Trophoblast cell (in vitro differentiated cells and primary cell): Measurements from ENCODE around the gene PANK2.
A peak's percentile ranks its signal among the peaks of the same experiment; 100 is the strongest.

Experiments
- DNase-seq, 2 donors: peaks; one replicate each; pipeline ENCODE4 v3.0.0-alpha.2; 2016
- H2AFZ ChIP-seq: 2 replicates; pipeline ENCODE4 v1.6.1; 2013; ENCODE audit warnings: low read length, moderate library complexity, mild to moderate bottlenecking; ENCODE audit not compliant: insufficient read depth, poor library complexity
- H2AK5ac ChIP-seq: 2 replicates; pipeline ENCODE4 v1.6.1; 2013; ENCODE audit warnings: mild to moderate bottlenecking, low read length
- H2BK120ac ChIP-seq: 2 replicates; pipeline ENCODE4 v1.6.1; 2013; ENCODE audit warnings: low read length, mild to moderate bottlenecking, moderate library complexity; ENCODE audit not compliant: insufficient read depth, poor library complexity
- H2BK12ac ChIP-seq: 2 replicates; pipeline ENCODE4 v1.6.1; 2013; ENCODE audit warnings: mild to moderate bottlenecking, low read length, moderate library complexity
- H2BK5ac ChIP-seq: 2 replicates; pipeline ENCODE4 v1.6.1; 2013; ENCODE audit warnings: low read length, low read depth, moderate library complexity, mild to moderate bottlenecking; ENCODE audit not compliant: poor library complexity
- H3K14ac ChIP-seq: 2 replicates; pipeline ENCODE4 v1.6.1; 2013; ENCODE audit warnings: mild to moderate bottlenecking, low read length
- H3K18ac ChIP-seq: 2 replicates; pipeline ENCODE4 v1.6.1; 2013; ENCODE audit warnings: mild to moderate bottlenecking, low read length
- H3K23ac ChIP-seq: 2 replicates; pipeline ENCODE4 v1.6.1; 2013; ENCODE audit warnings: low read length
- H3K27ac ChIP-seq: 2 replicates; pipeline ENCODE4 v1.5.1; 2013; ENCODE audit warnings: low read depth, mild to moderate bottlenecking, inconsistent platforms, low read length, moderate library complexity
- H3K27me3 ChIP-seq: 2 replicates; pipeline ENCODE4 v1.6.1; 2013; ENCODE audit warnings: inconsistent platforms, mild to moderate bottlenecking, low read length, moderate library complexity; ENCODE audit not compliant: insufficient read depth
- H3K36me3 ChIP-seq, 2 experiments: 1 replicate in 1 of 2; 2 replicates in 1 of 2; pipeline ENCODE4 v1.6.1; 2013; ENCODE audit warnings: low read length in 2 of 2, mild to moderate bottlenecking in 2 of 2, moderate library complexity in 1 of 2; ENCODE audit not compliant: insufficient read depth in 2 of 2, control insufficient read depth in 1 of 2
- H3K4ac ChIP-seq: 2 replicates; pipeline ENCODE4 v1.6.1; 2013; ENCODE audit warnings: low read depth, mild to moderate bottlenecking, low read length, moderate library complexity
- H3K4me1 ChIP-seq, 2 experiments: 1 replicate in 1 of 2; 2 replicates in 1 of 2; pipeline ENCODE4 v1.6.1; 2013; ENCODE audit warnings: low read length in 2 of 2, mild to moderate bottlenecking in 2 of 2, moderate library complexity in 1 of 2; ENCODE audit not compliant: insufficient read depth in 2 of 2, control insufficient read depth in 1 of 2
- H3K4me2 ChIP-seq: 2 replicates; pipeline ENCODE4 v1.6.1; 2013; ENCODE audit warnings: inconsistent platforms, mild to moderate bottlenecking, low read length, moderate library complexity
- H3K4me3 ChIP-seq: 2 replicates; pipeline ENCODE4 v1.5.1; 2013; ENCODE audit warnings: mild to moderate bottlenecking, low read depth, low read length, inconsistent platforms
- H3K79me1 ChIP-seq: one replicate; pipeline ENCODE4 v1.6.1; 2013; ENCODE audit warnings: low read length
- H3K79me2 ChIP-seq: 2 replicates; pipeline ENCODE4 v1.6.1; 2013; ENCODE audit warnings: low read length, mild to moderate bottlenecking; ENCODE audit not compliant: control insufficient read depth, insufficient read depth, poor library complexity
- H3K9ac ChIP-seq: 2 replicates; pipeline ENCODE4 v1.6.1; 2013; ENCODE audit warnings: mild to moderate bottlenecking, low read length
- H3K9me3 ChIP-seq: 2 replicates; pipeline ENCODE4 v1.6.1; 2013; ENCODE audit warnings: low read depth, mild to moderate bottlenecking, control low read depth, inconsistent platforms, low read length; ENCODE audit not compliant: insufficient read depth
- H4K12ac ChIP-seq: 2 replicates; pipeline ENCODE4 v1.6.1; 2013; ENCODE audit warnings: low read depth, mild to moderate bottlenecking, low read length, moderate library complexity
- H4K8ac ChIP-seq: 2 replicates; pipeline ENCODE4 v1.6.1; 2013; ENCODE audit warnings: low read depth, mild to moderate bottlenecking, low read length, moderate library complexity
- H4K91ac ChIP-seq: one replicate; pipeline ENCODE4 v1.6.1; 2013; ENCODE audit warnings: low read depth, mild to moderate bottlenecking, low read length, moderate library complexity
- WGBS: extraction: QIAGEN DNeasy Blood & Tissue Kit; methylation state at CpG from one replicate; pipeline ENCODE4 v1.1.7; 2013; ENCODE audit warnings: missing lambda C conversion rate; ENCODE audit not compliant: insufficient read length, insufficient coverage; ENCODE audit errors: extremely low coverage; 5-methylcytosine and 5-hydroxymethylcytosine counted together

PANK2 gene

GRCh38 chr20:3848565-3848964 lies 40.6 kb upstream of the PANK2 start:
- no peak for DNase-seq

DNA sequence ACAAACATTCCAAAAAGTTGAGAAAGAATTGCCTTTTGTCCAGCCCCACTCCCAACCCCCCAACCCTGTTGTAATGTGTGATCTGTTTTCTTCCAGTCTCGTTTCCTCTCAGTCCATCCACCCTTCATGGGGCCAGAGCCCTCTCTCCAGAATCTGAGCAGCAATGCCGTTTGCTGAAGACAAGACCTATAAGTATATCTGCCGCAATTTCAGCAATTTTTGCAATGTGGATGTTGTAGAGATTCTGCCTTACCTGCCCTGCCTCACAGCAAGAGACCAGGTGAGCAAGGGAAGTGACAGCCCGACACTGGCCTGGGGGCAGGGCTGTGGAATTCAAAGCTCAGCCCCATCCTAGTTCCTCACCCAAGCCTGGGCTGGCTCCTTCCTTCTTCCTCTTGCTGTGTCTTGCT lies 34.7 kb upstream of the PANK2 start:
- H3K14ac ChIP-seq = no peak overlapping the region
- no peak overlapping the region for H4K91ac ChIP-seq
- H3K9ac ChIP-seq = no peak overlapping the region
- no peaks in the 10 kb centered on the region for H3K27me3 ChIP-seq
- no peak overlapping the region for H3K4ac ChIP-seq
- H3K79me1 ChIP-seq = no peaks in the 10 kb centered on the region
- H2BK120ac ChIP-seq = no peak overlapping the region
- H4K12ac ChIP-seq = no peak overlapping the region
- no peak overlapping the region for H3K23ac ChIP-seq
- peaks cover 0 to 5% of the 10 kb centered on the region in 2 experiments for H3K4me1 ChIP-seq
- no peak overlapping the region for H2BK5ac ChIP-seq
- H4K8ac ChIP-seq = no peak overlapping the region
- H2AK5ac ChIP-seq = no peak overlapping the region
- no peak overlapping the region for H3K18ac ChIP-seq
- H3K9me3 ChIP-seq = no peaks in the 10 kb centered on the region
- no peak overlapping the region for H3K4me2 ChIP-seq
- H3K4me3 ChIP-seq = no peak overlapping the region
- no peaks in the 10 kb centered on the region for H3K79me2 ChIP-seq
- peaks cover 27 to 34% of the 10 kb centered on the region in 2 experiments for H3K36me3 ChIP-seq
- no peak overlapping the region for H2BK12ac ChIP-seq
- H3K27ac ChIP-seq = peak overlapping the region; percentile 11
- no peak overlapping the region for H2AFZ ChIP-seq
- peak; percentile 95 to 98 for DNase-seq
- WGBS = no CpG with 5 or more reads among the region's 4 CpGs

More at GRCh38 chr20:3848565-3848964, 40.6 kb upstream of the PANK2 start:
- H3K27ac ChIP-seq = no peak overlapping the region
- H4K8ac ChIP-seq = no peak overlapping the region
- WGBS = no CpG with 5 or more reads among the region's 1 CpG
- H3K79me2 ChIP-seq = peaks cover 13% of the 10 kb centered on the region
- H2BK12ac ChIP-seq = no peak overlapping the region
- H3K4me2 ChIP-seq = no peak overlapping the region
- H3K18ac ChIP-seq = peak overlapping the region; percentile 38
- H3K4me1 ChIP-seq = peaks cover 8 to 18% of the 10 kb centered on the region in 2 experiments
- H3K36me3 ChIP-seq = peaks cover 0 to 2% of the 10 kb centered on the region in 2 experiments
- H3K9me3 ChIP-seq = no peaks in the 10 kb centered on the region
- no peak overlapping the region for H2AFZ ChIP-seq
- no peak overlapping the region for H4K91ac ChIP-seq
- H2BK5ac ChIP-seq = peak overlapping the region; percentile 24
- H4K12ac ChIP-seq = no peak overlapping the region
- no peak overlapping the region for H3K23ac ChIP-seq
- H3K9ac ChIP-seq = no peak overlapping the region
- no peak overlapping the region for H3K4me3 ChIP-seq
- H3K79me1 ChIP-seq = peaks cover 11% of the 10 kb centered on the region
- H3K27me3 ChIP-seq = no peaks in the 10 kb centered on the region
- H3K14ac ChIP-seq = no peak overlapping the region
- no peak overlapping the region for H2BK120ac ChIP-seq
- H2AK5ac ChIP-seq = no peak overlapping the region
- peak overlapping the region; percentile 42 for H3K4ac ChIP-seq

GRCh38 chr20:3857405-3857804 lies 31.8 kb upstream of the PANK2 start:
- H4K12ac ChIP-seq = no peak overlapping the region
- peaks cover 44 to 51% of the 10 kb centered on the region in 2 experiments for H3K36me3 ChIP-seq
- WGBS = no CpG with 5 or more reads among the region's 14 CpGs
- H3K79me2 ChIP-seq = no peaks in the 10 kb centered on the region
- no peak overlapping the region for H3K4me2 ChIP-seq
- DNase-seq = no peak
- H2AK5ac ChIP-seq = no peak overlapping the region
- no peak overlapping the region for H3K4me3 ChIP-seq
- peaks cover 0 to 5% of the 10 kb centered on the region in 2 experiments for H3K4me1 ChIP-seq
- no peak overlapping the region for H2BK120ac ChIP-seq
- H2BK12ac ChIP-seq = no peak overlapping the region
- H3K79me1 ChIP-seq = no peaks in the 10 kb centered on the region
- H3K23ac ChIP-seq = no peak overlapping the region
- H3K18ac ChIP-seq = no peak overlapping the region
- H3K27me3 ChIP-seq = no peaks in the 10 kb centered on the region
- no peak overlapping the region for H4K8ac ChIP-seq
- no peak overlapping the region for H3K14ac ChIP-seq
- no peak overlapping the region for H4K91ac ChIP-seq
- H3K4ac ChIP-seq = no peak overlapping the region
- no peak overlapping the region for H3K27ac ChIP-seq
- H3K9ac ChIP-seq = no peak overlapping the region
- H2AFZ ChIP-seq = no peak overlapping the region
- no peak overlapping the region for H2BK5ac ChIP-seq
- H3K9me3 ChIP-seq = peaks cover 4% of the 10 kb centered on the region

DNA sequence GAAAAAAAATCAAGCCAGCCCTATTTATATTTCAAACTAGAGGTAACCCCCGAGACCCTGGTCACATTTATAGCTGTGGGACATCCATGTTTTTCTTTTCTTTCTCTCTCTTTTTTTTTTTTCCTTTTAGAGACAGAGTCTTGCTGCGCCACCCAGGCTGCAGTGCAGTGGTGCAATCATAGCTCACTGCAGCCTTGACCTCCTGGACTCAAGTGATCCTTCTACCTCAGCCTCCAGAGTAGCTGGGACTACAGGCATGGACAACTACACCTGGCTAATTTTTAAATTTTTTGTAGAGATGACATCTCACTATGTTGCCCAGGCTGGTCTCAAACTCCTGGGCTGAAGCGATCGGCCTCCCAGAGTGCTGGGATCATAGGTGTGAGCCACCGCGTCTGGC lies 30.5 kb upstream of the PANK2 start:
- H4K91ac ChIP-seq = no peak overlapping the region
- no peak overlapping the region for H2BK12ac ChIP-seq

More for the DNA sequence above, 30.5 kb upstream of the PANK2 start:
- H3K14ac ChIP-seq = no peak overlapping the region
- no peaks in the 10 kb centered on the region for H3K27me3 ChIP-seq
- H3K27ac ChIP-seq = no peak overlapping the region
- H3K23ac ChIP-seq = no peak overlapping the region
- H3K79me2 ChIP-seq = no peaks in the 10 kb centered on the region
- no peak overlapping the region for H2AFZ ChIP-seq
- no peak overlapping the region for H3K9ac ChIP-seq
- no peak overlapping the region for H3K18ac ChIP-seq
- H3K4me3 ChIP-seq = no peak overlapping the region
- no peak overlapping the region for H2BK120ac ChIP-seq
- peaks cover 0 to 3% of the 10 kb centered on the region in 2 experiments for H3K4me1 ChIP-seq
- no peak overlapping the region for H3K4ac ChIP-seq
- H3K36me3 ChIP-seq = peaks cover 57 to 63% of the 10 kb centered on the region in 2 experiments
- peaks cover 4% of the 10 kb centered on the region for H3K9me3 ChIP-seq
- H2BK5ac ChIP-seq = no peak overlapping the region
- no peaks in the 10 kb centered on the region for H3K79me1 ChIP-seq
- no peak overlapping the region for H4K8ac ChIP-seq
- no peak for DNase-seq
- no peak overlapping the region for H3K4me2 ChIP-seq
- H2AK5ac ChIP-seq = no peak overlapping the region
- no peak overlapping the region for H4K12ac ChIP-seq
- no CpG with 5 or more reads among the region's 6 CpGs for whole genome bisulfite sequencing
